Right lobe of liver (tissue), 6 donors: ENCODE data around the gene TCF7L2. TPM values are rescaled to one million over a fixed set of nuclear protein-coding genes. Genes with fewer than 3 reads are reported as not detected.

Experiments
- ATAC-seq, 4 donors: fragments of 200-7000 bp; cut with Tn5 transposase; one replicate each; pipeline ENCODE4 v1.9.1; 2020; ENCODE audit warnings: mild to moderate bottlenecking in 4 of 4, moderate library complexity in 4 of 4
- DNase-seq, 3 donors: peaks; one replicate each; pipeline ENCODE4 v3.0.0-alpha.2; 2020
- H3K27ac ChIP-seq, 3 donors: fragments of 200-600 bp; one replicate each; pipeline ENCODE4 v1.8.0; 2022
- H3K27me3 ChIP-seq, 2 donors: fragments of 200-600 bp; one replicate each; pipeline ENCODE4 v1.8.0; 2022
- H3K36me3 ChIP-seq, 4 donors: fragments of 200-600 bp; sonication (generic) in 1 of 4; one replicate each; pipeline versions ENCODE4 v1.5.1 to v1.8.0; 2017 to 2022; ENCODE audit warnings: control low read depth in 1 of 4
- H3K4me1 ChIP-seq, 4 donors: fragments of 200-600 bp; sonication (generic) in 1 of 4; one replicate each; pipeline versions ENCODE4 v1.5.1 to v1.8.0; 2017 to 2022; ENCODE audit warnings: control low read depth in 1 of 4
- H3K4me3 ChIP-seq, 3 donors: fragments of 200-600 bp; one replicate each; pipeline ENCODE4 v1.8.0; 2022
- H3K9me3 ChIP-seq, 4 donors: fragments of 200-600 bp; sonication (generic) in 1 of 4; one replicate each; pipeline versions ENCODE4 v1.5.1 to v1.8.0; 2017 to 2022; ENCODE audit warnings: control low read depth in 1 of 4
- CTCF ChIP-seq, 4 donors: fragments of 200-600 bp in 3 of 4; fragments of 450-650 bp in 1 of 4; IDR thresholded peaks; one replicate each; pipeline versions ENCODE4 v1.5.1 to v1.8.0; 2016 to 2022; ENCODE audit warnings: antibody characterized with exemption in 4 of 4, mild to moderate bottlenecking in 2 of 4
- POLR2A ChIP-seq: fragments of 450-650 bp; IDR thresholded peaks from one replicate; pipeline ENCODE4 v1.6.1; 2017; ENCODE audit warnings: antibody characterized with exemption, mild to moderate bottlenecking
- WGBS: methylation state at CpG from one replicate; pipeline ENCODE4 v1.1.6; 2018; ENCODE audit warnings: low coverage, low lambda C conversion rate; ENCODE audit not compliant: insufficient coverage; ENCODE audit errors: missing lambda C conversion rate; 5-methylcytosine and 5-hydroxymethylcytosine counted together
- intact Hi-C, 2 donors: fragments of 100-400 bp; cut with DNase I; formaldehyde crosslinking; loops; one replicate each; pipeline versions ENCODE4 v1.11.2 to v1.14.1; 2022
- total RNA-seq, 6 experiments: library from RNA; depleted of rRNA in 2 of 6; stranded (reverse); fragments of >200 nt in 2 of 6; fragmentation: NEBNext Ultra II Directional in 3 of 6; extraction: Animal tissue kit (Norgen Biotek cat#: 25700) in 3 of 6; gene quantifications; one replicate each; pipeline versions ENCODE4 v1.1.0 to v1.2.4, GENCODE V29; 2016 to 2023
- donor health status: DM: no; HTN: yes; CAD: no.
- donor health status: DM: no; HTN: no; CAD: no.
- donor health status: DM: no; HTN: no; CAD: no.
- donor health status: DM: no; HTN: yes; CAD: no.
- donor health status: DM: no; HTN: yes; CAD: no.

Gene TCF7L2
- total RNA-seq, 6 experiments from 2014 or later, result 9.4 to 33.2 (median 16.7) TPM

DNA sequence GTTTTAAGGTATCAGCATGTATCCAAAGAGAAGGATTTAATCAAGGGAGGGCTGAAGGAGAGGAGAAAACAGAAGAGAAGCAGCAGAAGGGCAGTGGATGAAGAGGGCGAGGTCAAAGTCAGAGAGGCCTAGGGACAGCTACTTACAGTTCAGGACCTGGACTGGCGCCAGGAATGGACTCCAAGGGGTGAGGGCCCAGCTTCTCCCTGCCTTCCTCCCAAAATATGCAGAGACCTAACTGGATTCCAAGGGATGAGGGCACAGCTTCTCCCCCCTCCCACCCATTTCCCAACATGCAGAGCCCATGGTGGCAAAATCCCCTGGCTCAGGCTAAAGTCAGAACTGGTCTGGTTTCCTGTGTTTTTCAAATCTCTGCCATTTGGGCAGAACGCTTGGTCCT lies 3.4 kb upstream of the TCF7L2 start:
- H3K27ac ChIP-seq, result no peak overlapping the region
- intact Hi-C loops, result loop anchor here in 1 of 2 donors (10.0 kb wide), 1 partner anchor 52 kb away; no protein-coding TSS in a partner anchor
- whole genome bisulfite sequencing, result 70% methylated on average over 3 of the region's 3 CpGs

GRCh38 chr10:112948196-112948595 lies 1.9 kb upstream of the TCF7L2 start:
- TF ChIP-seq CTCF (IDR thresholded peaks at IDR 0.05), result no peak
- TF ChIP-seq POLR2A, result no peak
- DNase-seq (no peak), ATAC-seq (no peak)
- Histone ChIP-seq H3K36me3 (no peaks in the 10 kb centered on the region), H3K4me3 (no peak overlapping the region), H3K27me3 (no peaks in the 10 kb centered on the region), H3K27ac (peak overlapping the region in 1 of 3 donors; percentile 81), H3K9me3 (no peaks in the 10 kb centered on the region), H3K4me1 (peaks cover 0 to 6% (median 0%) of the 10 kb centered on the region in 4 donors)
- intact Hi-C loops, result loop anchor here in 1 of 2 donors (10.0 kb wide), 1 partner anchor 53 kb away; no protein-coding TSS in a partner anchor
- 100% methylated on average over 1 of the region's 1 CpG for WGBS

More for the DNA sequence above, 3.4 kb upstream of the TCF7L2 start:
- ATAC-seq, result no peak
- DNase-seq, result peak in 1 of 3 donors; percentile 52
- no peak for TF ChIP-seq CTCF (IDR thresholded peaks at IDR 0.05)
- no peak for TF ChIP-seq POLR2A
- Histone ChIP-seq H3K4me3 (no peak overlapping the region), H3K36me3 (no peaks in the 10 kb centered on the region), H3K9me3 (no peaks in the 10 kb centered on the region), H3K27me3 (no peaks in the 10 kb centered on the region), H3K4me1 (peaks cover 0 to 6% (median 0%) of the 10 kb centered on the region in 4 donors)

GRCh38 chr10:112949143-112949823 lies 764 bp upstream of the TCF7L2 start:
- no peaks in the 10 kb centered on the region for H3K36me3 ChIP-seq
- WGBS, result 0% methylated on average over 9 of the region's 9 CpGs
- TF ChIP-seq POLR2A (peak; percentile 53), CTCF (IDR thresholded peaks at IDR 0.05) (no peak)
- no peaks in the 10 kb centered on the region for H3K9me3 ChIP-seq
- DNase-seq (no peak), ATAC-seq (peak; percentile 18 to 37 (median 26))
- peak overlapping the region; percentile 58 to 92 (median 81) for H3K27ac ChIP-seq
- H3K4me1 ChIP-seq, result peaks cover 0 to 16% (median 3%) of the 10 kb centered on the region in 4 donors
- no peaks in the 10 kb centered on the region for H3K27me3 ChIP-seq
- H3K4me3 ChIP-seq, result peak overlapping the region; percentile 8 to 48 (median 45)
- intact Hi-C loops, result loop anchor here in 1 of 2 donors (10.0 kb wide), 1 partner anchor 54 kb away; no protein-coding TSS in a partner anchor

DNA sequence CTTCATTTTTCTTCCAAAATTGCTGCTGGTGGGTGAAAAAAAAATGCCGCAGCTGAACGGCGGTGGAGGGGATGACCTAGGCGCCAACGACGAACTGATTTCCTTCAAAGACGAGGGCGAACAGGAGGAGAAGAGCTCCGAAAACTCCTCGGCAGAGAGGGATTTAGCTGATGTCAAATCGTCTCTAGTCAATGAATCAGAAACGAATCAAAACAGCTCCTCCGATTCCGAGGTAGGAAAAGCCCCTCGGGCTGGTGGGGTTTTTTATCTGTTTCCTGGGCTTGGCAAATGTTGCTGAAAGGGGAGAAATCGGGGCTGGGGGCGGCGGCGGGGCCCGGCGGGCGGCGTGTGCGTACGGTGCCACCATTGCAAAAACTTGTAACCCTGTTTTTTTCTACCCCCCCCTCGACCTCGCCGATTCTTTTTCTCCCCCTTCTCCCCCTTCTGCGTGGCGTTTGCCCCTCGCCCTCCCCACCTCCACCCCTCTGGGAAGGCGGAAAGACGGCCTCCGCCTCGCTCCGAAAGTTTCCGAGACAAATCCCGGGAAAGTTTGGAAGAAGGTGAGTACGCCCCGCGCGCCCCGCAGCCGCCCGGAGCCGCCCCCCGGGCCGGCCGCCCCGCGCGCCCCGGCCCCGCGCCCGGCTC lies 789 bp downstream of the TCF7L2 start:
- TF ChIP-seq CTCF (IDR thresholded peaks at IDR 0.05) (no peak), POLR2A (no peak)

More for the DNA sequence above, 789 bp downstream of the TCF7L2 start:
- Histone ChIP-seq H3K36me3 (no peaks in the 10 kb centered on the region), H3K4me1 (peaks cover 0 to 30% (median 8%) of the 10 kb centered on the region in 4 donors), H3K27me3 (no peaks in the 10 kb centered on the region), H3K9me3 (no peaks in the 10 kb centered on the region), H3K4me3 (peak overlapping the region; percentile 65 to 84 (median 74)), H3K27ac (peak overlapping the region; percentile 94 to 99 (median 97))
- DNase-seq (peak; percentile 25 to 60 (median 56)), ATAC-seq (no peak)
- under 1% methylated on average over 46 of the region's 56 CpGs for WGBS
- intact Hi-C loops, result no loop called here
